ENCODE results near the gene ZEB2. TPM values are rescaled to one million over a fixed set of nuclear protein-coding genes. Genes with fewer than 3 reads are reported as not detected.
A peak's percentile ranks its signal among the peaks of the same experiment; 100 is the strongest.

Gene ZEB2
- total RNA-seq, 4 donors from 2014 or later = 19.8 to 69.6 (median 42.9) TPM

- WGBS, 2 donors (ENCODE audit: low coverage in 1 of 2) = 20 to 26% methylated on average over 1 to 3 of the region's 3 CpGs
Observed at GRCh38 chr2:144456680-144457079, 63.2 kb downstream of the ZEB2 start.

GRCh38 chr2:144455987-144456386, 63.9 kb downstream of the ZEB2 start:
- intact Hi-C loops (cut with DNase I; ENCODE audit: low total_unique reads) = no loop called here
- Histone ChIP-seq H3K4me1 (peaks cover 0 to 45% (median 1%) of the 10 kb centered on the region in 4 donors), H3K27ac (peak overlapping the region in 1 of 4 donors; percentile 5), H3K4me3 (no peak overlapping the region), H3K9me3 (no peaks in the 10 kb centered on the region), H3K27me3 (peaks cover 58% of the 10 kb centered on the region), H3K36me3 (no peaks in the 10 kb centered on the region)
- in situ Hi-C loops (cut with MboI; ENCODE audit: low pct_ligation_motif_present in 1 of 4, low pct_unique_long_range_greater_than_20kb in 1 of 4, low sequenced_read_pairs in 3 of 4) = no loop called here
- WGBS, 2 donors (ENCODE audit: low coverage in 1 of 2) = 78 to 84% methylated on average over 3 of the region's 3 CpGs
- no peak for DNase-seq
- TF ChIP-seq CTCF (IDR thresholded peaks at IDR 0.05) (no peak), POLR2AphosphoS5 (IDR thresholded peaks at IDR 0.05) (no peak), POLR2A (IDR thresholded peaks at IDR 0.05) (no peak), EP300 (IDR thresholded peaks at IDR 0.05; ENCODE audit: low read depth) (no peak)

More at GRCh38 chr2:144456680-144457079, 63.2 kb downstream of the ZEB2 start:
- peaks cover 0 to 43% (median 1%) of the 10 kb centered on the region in 4 donors for H3K4me1 ChIP-seq
- in situ Hi-C loops (cut with MboI; ENCODE audit: low pct_ligation_motif_present in 1 of 4, low pct_unique_long_range_greater_than_20kb in 1 of 4, low sequenced_read_pairs in 3 of 4) = no loop called here
- H3K9me3 ChIP-seq = no peaks in the 10 kb centered on the region
- no peaks in the 10 kb centered on the region for H3K36me3 ChIP-seq
- intact Hi-C loops (cut with DNase I; ENCODE audit: low total_unique reads) = no loop called here
- H3K4me3 ChIP-seq = no peak overlapping the region
- peak overlapping the region in 3 of 4 donors; percentile 18 to 33 (median 18) for H3K27ac ChIP-seq
- H3K27me3 ChIP-seq = peaks cover 57% of the 10 kb centered on the region
- DNase-seq = no peak
- TF ChIP-seq POLR2AphosphoS5 (IDR thresholded peaks at IDR 0.05) = peak in 1 of 3 donors; percentile 35
- TF ChIP-seq POLR2A (IDR thresholded peaks at IDR 0.05) = no peak

- 24 to 34% methylated on average over 5 to 8 of the region's 8 CpGs for WGBS, 2 donors (ENCODE audit: low coverage in 1 of 2)
- Histone ChIP-seq H3K27me3 (peaks cover 52% of the 10 kb centered on the region), H3K36me3 (no peaks in the 10 kb centered on the region), H3K27ac (peak overlapping the region in 3 of 4 donors; percentile 38 to 56 (median 40)), H3K9me3 (no peaks in the 10 kb centered on the region), H3K4me3 (no peak overlapping the region), H3K4me1 (peaks cover 0 to 39% (median 1%) of the 10 kb centered on the region in 4 donors)
- in situ Hi-C loops (cut with MboI; ENCODE audit: low pct_ligation_motif_present in 1 of 4, low pct_unique_long_range_greater_than_20kb in 1 of 4, low sequenced_read_pairs in 3 of 4) = no loop called here
- intact Hi-C loops (cut with DNase I; ENCODE audit: low total_unique reads) = no loop called here
- DNase-seq = no peak
- TF ChIP-seq POLR2AphosphoS5 (IDR thresholded peaks at IDR 0.05) = no peak
- TF ChIP-seq POLR2A (IDR thresholded peaks at IDR 0.05) = no peak
- TF ChIP-seq EP300 (IDR thresholded peaks at IDR 0.05; ENCODE audit: low read depth) = no peak
- TF ChIP-seq CTCF (IDR thresholded peaks at IDR 0.05) = no peak
Observed at GRCh38 chr2:144454466-144455287, 65.2 kb downstream of the ZEB2 start.

- no peak for DNase-seq
- H3K27me3 ChIP-seq = peaks cover 50% of the 10 kb centered on the region
- TF ChIP-seq POLR2A (IDR thresholded peaks at IDR 0.05) (no peak), EP300 (IDR thresholded peaks at IDR 0.05; ENCODE audit: low read depth) (no peak), CTCF (IDR thresholded peaks at IDR 0.05) (no peak)
- in situ Hi-C loops (cut with MboI; ENCODE audit: low pct_ligation_motif_present in 1 of 4, low pct_unique_long_range_greater_than_20kb in 1 of 4, low sequenced_read_pairs in 3 of 4) (no loop called here), intact Hi-C loops (cut with DNase I; ENCODE audit: low total_unique reads) (no loop called here)
- peaks cover 0 to 38% (median 1%) of the 10 kb centered on the region in 4 donors for H3K4me1 ChIP-seq
- no peaks in the 10 kb centered on the region for H3K36me3 ChIP-seq
- peak overlapping the region in 2 of 4 donors; percentile 4 to 56 for H3K27ac ChIP-seq
- WGBS, 2 donors (ENCODE audit: low coverage in 1 of 2) = 80 to 93% methylated on average over 5 of the region's 5 CpGs
- H3K9me3 ChIP-seq = no peaks in the 10 kb centered on the region
- H3K4me3 ChIP-seq = no peak overlapping the region
Observed at GRCh38 chr2:144453486-144454158, 66.3 kb downstream of the ZEB2 start.

Measured in transverse colon (tissue), 4 donors.